Neural cell (in vitro differentiated cells): ENCODE data around the gene DNAI1.

Experiments
- CTCF ChIP-seq: fragments of 450-650 bp; IDR thresholded peaks from 2 replicates; pipeline ENCODE4 v1.5.1; 2014; ENCODE audit warnings: antibody characterized with exemption, mild to moderate bottlenecking, moderate library complexity; ENCODE audit not compliant: poor library complexity, severe bottlenecking
- EP300 ChIP-seq: fragments of 450-650 bp; conservative IDR thresholded peaks from 2 replicates; pipeline ENCODE4 v1.6.1; 2014; ENCODE audit warnings: antibody characterized with exemption, mild to moderate bottlenecking, moderate library complexity; ENCODE audit not compliant: poor library complexity, severe bottlenecking
- EZH2 ChIP-seq: fragments of 200-600, 300-800 bp; shearing (Covaris generic), sonication (generic); IDR thresholded peaks from 2 replicates; pipeline ENCODE4 v1.6.1; 2014; ENCODE audit warnings: antibody characterized with exemption, low read length, borderline replicate concordance, mild to moderate bottlenecking; ENCODE audit not compliant: insufficient read depth, poor library complexity, severe bottlenecking
- POLR2AphosphoS5 ChIP-seq: IDR thresholded peaks from 2 replicates; pipeline ENCODE4 v1.6.1; 2012
- RAD21 ChIP-seq: fragments of 450-650 bp; conservative IDR thresholded peaks from 2 replicates; pipeline ENCODE4 v1.6.1; 2014; ENCODE audit warnings: antibody characterized with exemption, mild to moderate bottlenecking, moderate library complexity
- REST ChIP-seq: IDR thresholded peaks from 2 replicates; pipeline ENCODE4 v1.6.1; 2012; ENCODE audit warnings: borderline replicate concordance
- SMC3 ChIP-seq: fragments of 450-650 bp; conservative IDR thresholded peaks from 2 replicates; pipeline ENCODE4 v1.6.1; 2014; ENCODE audit warnings: antibody characterized with exemption, mild to moderate bottlenecking, moderate library complexity; ENCODE audit not compliant: poor library complexity
- TAF1 ChIP-seq: IDR thresholded peaks from 2 replicates; pipeline ENCODE4 v1.6.1; 2012; ENCODE audit warnings: low read depth

- TF ChIP-seq REST, result no peak
- no peak for TF ChIP-seq EP300
- TF ChIP-seq CTCF, result no peak
- TF ChIP-seq POLR2AphosphoS5, result no peak
- no peak for TF ChIP-seq SMC3
- TF ChIP-seq TAF1, result no peak
- TF ChIP-seq EZH2, result no peak
- TF ChIP-seq RAD21, result no peak
Observed at GRCh38 chr9:34515959-34516358, 57.4 kb downstream of the DNAI1 start.
